A549 (cell line): ENCODE measurements around the gene GIGYF1.

Experiments used
- BHLHE40 ChIP-seq: IDR thresholded peaks from 2 replicates; pipeline ENCODE4 v1.6.1; 2012; ENCODE audit warnings: low read depth, low read length, inconsistent platforms
- CBX2 ChIP-seq: fragments of 200-600 bp; sonication (generic); IDR thresholded peaks from 2 replicates; pipeline ENCODE4 v1.6.1; 2016; ENCODE audit warnings: low read depth, mild to moderate bottlenecking, borderline replicate concordance
- FOSL2 ChIP-seq, 2 experiments: fragments of 450-650 bp in 1 of 2; fragments of >200 bp in 1 of 2; sonication (Bioruptor Twin) in 1 of 2; formaldehyde crosslinking; IDR thresholded peaks; 2 replicates each; pipeline versions ENCODE4 v1.5.0 to v1.6.1; 2016 to 2020; ENCODE audit warnings: mild to moderate bottlenecking in 1 of 2, moderate library complexity in 1 of 2
- POLR2A ChIP-seq: IDR thresholded peaks from 2 replicates; pipeline ENCODE4 v1.6.1; 2012; ENCODE audit warnings: mild to moderate bottlenecking, low read length
- POLR2AphosphoS2 ChIP-seq: conservative IDR thresholded peaks from 2 replicates; pipeline ENCODE4 v1.6.1; 2012; ENCODE audit warnings: low read length, improper control_type of control experiment, inconsistent platforms
- RFX5 ChIP-seq: fragments of 450-650 bp; IDR thresholded peaks from 2 replicates; pipeline ENCODE4 v1.7.1; 2014; ENCODE audit warnings: antibody characterized with exemption, mild to moderate bottlenecking, moderate library complexity
- SMC3 ChIP-seq: fragments of >200 bp; sonication (Bioruptor Twin); formaldehyde crosslinking; IDR thresholded peaks from 3 replicates; pipeline ENCODE4 v1.6.1; 2018; ENCODE audit warnings: inconsistent platforms
- TF ChIP-seq, protein P1 (sequence below): fragments of >200 bp; sonication (Bioruptor Twin); formaldehyde crosslinking; IDR thresholded peaks from 3 replicates; pipeline ENCODE4 v1.5.1; 2016
- TF ChIP-seq, protein P2 (sequence below): fragments of 250-450 bp; sonication (Bioruptor Pico); IDR thresholded peaks from 2 replicates; pipeline ENCODE4 v1.5.0; 2020; ENCODE audit warnings: low read depth, mild to moderate bottlenecking, moderate library complexity
- TF ChIP-seq, protein P3 (sequence below): fragments of 200-600 bp; sonication (generic); IDR thresholded peaks from 2 replicates; pipeline ENCODE4 v1.6.1; 2016; ENCODE audit warnings: antibody characterized with exemption, mild to moderate bottlenecking, moderate library complexity

DNA sequence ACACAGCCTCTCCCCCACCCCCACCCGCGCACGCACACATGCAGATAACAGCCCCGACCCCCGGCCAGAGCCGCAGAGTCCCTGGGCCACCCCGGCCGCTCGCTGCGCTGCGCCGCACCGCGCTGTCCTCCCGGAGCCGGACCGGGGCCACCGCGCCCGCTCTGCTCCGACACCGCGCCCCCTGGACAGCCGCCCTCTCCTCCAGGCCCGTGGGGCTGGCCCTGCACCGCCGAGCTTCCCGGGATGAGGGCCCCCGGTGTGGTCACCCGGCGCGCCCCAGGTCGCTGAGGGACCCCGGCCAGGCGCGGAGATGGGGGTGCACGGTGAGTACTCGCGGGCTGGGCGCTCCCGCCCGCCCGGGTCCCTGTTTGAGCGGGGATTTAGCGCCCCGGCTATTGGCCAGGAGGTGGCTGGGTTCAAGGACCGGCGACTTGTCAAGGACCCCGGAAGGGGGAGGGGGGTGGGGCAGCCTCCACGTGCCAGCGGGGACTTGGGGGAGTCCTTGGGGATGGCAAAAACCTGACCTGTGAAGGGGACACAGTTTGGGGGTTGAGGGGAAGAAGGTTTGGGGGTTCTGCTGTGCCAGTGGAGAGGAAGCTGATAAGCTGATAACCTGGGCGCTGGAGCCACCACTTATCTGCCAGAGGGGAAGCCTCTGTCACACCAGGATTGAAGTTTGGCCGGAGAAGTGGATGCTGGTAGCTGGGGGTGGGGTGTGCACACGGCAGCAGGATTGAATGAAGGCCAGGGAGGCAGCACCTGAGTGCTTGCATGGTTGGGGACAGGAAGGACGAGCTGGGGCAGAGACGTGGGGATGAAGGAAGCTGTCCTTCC, 26.8 kb upstream of the GIGYF1 start:
- TF ChIP-seq, protein P1, sequence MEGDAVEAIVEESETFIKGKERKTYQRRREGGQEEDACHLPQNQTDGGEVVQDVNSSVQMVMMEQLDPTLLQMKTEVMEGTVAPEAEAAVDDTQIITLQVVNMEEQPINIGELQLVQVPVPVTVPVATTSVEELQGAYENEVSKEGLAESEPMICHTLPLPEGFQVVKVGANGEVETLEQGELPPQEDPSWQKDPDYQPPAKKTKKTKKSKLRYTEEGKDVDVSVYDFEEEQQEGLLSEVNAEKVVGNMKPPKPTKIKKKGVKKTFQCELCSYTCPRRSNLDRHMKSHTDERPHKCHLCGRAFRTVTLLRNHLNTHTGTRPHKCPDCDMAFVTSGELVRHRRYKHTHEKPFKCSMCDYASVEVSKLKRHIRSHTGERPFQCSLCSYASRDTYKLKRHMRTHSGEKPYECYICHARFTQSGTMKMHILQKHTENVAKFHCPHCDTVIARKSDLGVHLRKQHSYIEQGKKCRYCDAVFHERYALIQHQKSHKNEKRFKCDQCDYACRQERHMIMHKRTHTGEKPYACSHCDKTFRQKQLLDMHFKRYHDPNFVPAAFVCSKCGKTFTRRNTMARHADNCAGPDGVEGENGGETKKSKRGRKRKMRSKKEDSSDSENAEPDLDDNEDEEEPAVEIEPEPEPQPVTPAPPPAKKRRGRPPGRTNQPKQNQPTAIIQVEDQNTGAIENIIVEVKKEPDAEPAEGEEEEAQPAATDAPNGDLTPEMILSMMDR: no peak
- TF ChIP-seq POLR2A: no peak
- TF ChIP-seq CBX2: no peak
- no peak for TF ChIP-seq SMC3
- no peak for TF ChIP-seq POLR2AphosphoS2
- no peak for TF ChIP-seq BHLHE40
- TF ChIP-seq, protein P2, sequence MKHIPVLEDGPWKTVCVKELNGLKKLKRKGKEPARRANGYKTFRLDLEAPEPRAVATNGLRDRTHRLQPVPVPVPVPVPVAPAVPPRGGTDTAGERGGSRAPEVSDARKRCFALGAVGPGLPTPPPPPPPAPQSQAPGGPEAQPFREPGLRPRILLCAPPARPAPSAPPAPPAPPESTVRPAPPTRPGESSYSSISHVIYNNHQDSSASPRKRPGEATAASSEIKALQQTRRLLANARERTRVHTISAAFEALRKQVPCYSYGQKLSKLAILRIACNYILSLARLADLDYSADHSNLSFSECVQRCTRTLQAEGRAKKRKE (CRISPR knock-in tag): no peak
- TF ChIP-seq RFX5: no peak
- TF ChIP-seq FOSL2 (IDR thresholded peaks at IDR 0.05): no peak
- no peak for TF ChIP-seq FOSL2 (CRISPR knock-in tag; IDR thresholded peaks at IDR 0.05)
- TF ChIP-seq, protein P3, sequence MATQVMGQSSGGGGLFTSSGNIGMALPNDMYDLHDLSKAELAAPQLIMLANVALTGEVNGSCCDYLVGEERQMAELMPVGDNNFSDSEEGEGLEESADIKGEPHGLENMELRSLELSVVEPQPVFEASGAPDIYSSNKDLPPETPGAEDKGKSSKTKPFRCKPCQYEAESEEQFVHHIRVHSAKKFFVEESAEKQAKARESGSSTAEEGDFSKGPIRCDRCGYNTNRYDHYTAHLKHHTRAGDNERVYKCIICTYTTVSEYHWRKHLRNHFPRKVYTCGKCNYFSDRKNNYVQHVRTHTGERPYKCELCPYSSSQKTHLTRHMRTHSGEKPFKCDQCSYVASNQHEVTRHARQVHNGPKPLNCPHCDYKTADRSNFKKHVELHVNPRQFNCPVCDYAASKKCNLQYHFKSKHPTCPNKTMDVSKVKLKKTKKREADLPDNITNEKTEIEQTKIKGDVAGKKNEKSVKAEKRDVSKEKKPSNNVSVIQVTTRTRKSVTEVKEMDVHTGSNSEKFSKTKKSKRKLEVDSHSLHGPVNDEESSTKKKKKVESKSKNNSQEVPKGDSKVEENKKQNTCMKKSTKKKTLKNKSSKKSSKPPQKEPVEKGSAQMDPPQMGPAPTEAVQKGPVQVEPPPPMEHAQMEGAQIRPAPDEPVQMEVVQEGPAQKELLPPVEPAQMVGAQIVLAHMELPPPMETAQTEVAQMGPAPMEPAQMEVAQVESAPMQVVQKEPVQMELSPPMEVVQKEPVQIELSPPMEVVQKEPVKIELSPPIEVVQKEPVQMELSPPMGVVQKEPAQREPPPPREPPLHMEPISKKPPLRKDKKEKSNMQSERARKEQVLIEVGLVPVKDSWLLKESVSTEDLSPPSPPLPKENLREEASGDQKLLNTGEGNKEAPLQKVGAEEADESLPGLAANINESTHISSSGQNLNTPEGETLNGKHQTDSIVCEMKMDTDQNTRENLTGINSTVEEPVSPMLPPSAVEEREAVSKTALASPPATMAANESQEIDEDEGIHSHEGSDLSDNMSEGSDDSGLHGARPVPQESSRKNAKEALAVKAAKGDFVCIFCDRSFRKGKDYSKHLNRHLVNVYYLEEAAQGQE: no peak
